Germinal center (tissue), 1 donor: Measurements from ENCODE around the gene PRR18.

Experiments
- DNase-seq: peaks from one replicate; pipeline ENCODE4 v3.0.0; 2012; ENCODE audit warnings: mixed read lengths, low spot score

PRR18 gene

DNA sequence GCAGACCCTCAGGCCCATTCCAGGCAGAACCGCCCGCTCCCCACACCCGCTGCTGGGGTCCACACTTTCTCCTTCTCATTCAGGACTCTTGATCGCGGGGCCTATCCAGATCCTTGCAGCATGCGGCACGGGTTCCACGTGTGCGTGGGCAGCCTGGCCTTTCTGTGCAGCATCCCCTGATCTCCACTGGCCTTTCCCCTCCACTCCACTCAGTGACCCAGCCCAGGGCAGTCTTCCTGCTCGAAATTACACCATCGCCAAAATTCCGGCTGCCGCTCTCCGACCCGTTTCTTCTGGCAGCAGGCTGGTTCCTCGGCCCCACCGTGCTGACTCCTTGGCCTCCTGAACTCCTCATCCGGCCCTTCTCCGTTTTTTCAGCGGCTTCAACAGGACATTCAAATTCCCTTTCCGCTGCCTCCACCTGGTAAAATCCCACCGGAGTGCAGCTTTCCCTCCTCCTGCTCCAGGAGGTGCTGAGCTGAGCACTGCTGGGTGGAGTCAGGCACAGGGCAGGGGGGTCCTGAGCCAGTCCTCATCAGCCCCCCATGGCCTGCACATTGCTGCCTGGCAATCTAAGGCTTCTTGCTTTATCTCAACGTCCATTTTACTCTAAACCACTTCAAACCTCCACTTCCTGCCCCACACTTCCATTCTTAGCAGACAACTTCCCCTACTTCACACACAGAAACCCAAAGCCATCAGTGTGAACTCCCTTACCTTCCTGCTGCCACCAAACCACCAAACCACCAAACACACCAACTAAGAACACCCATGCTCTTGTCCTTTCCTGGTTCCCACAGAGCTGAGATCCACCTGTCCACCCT lies 25.2 kb upstream of the PRR18 start:
- peak; percentile 40 for DNase-seq

- no peak for DNase-seq
These were observed 23.6 kb upstream of the PRR18 start for GRCh38 chr6:166331503-166332415.

DNA sequence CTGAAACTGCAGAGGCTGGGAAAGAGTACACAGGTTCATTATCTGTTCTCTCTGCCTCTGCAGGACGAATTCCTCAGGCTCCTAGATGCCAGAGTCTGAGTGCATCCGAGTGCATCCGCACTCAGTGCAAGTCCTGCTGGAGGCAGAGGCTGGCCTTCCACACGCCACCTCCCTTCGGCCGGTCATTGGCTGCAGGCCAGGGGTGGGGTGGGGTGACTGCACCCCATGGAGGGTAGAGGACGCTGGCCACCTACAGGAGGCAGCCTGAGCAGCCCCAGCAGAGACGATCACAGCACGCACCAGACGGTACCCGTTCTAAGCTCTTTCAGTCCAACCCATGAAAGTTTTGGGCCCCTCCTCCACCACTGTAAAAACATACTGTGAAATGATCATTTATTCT lies 22.4 kb upstream of the PRR18 start:
- DNase-seq: no peak

DNA sequence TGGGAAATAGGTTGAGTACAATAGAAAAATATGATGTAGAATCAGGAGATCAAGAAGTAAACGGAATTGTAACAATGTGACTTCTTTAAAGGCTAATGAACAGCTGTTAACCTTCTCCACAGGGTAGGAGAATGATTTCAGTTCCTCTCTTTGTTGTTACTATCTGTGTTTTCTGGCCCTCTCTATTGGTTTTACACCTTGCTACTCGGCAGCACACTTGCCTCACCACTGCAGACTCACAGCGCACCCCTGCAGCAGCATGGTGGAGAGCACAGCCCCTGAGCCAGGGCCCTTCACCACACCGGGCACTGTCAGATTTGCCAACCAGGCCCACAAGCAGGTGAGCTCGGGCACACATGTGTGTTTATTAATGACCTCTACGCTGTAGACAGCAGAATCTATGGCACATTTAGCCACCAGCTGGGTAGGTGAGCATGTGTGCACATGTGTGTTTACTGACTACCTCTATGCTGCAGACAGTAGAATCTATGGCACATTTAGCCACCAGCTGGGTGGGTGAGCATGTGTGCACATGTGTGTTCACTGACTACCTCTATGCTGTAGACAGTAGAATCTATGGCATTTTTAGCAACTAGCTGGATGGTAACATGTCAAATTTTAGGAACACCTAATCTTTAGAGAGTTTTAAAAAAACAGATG lies 17.3 kb upstream of the PRR18 start:
- DNase-seq: no peak

GRCh38 chr6:166323395-166323794 lies 15.2 kb upstream of the PRR18 start:
- no peak for DNase-seq

DNA sequence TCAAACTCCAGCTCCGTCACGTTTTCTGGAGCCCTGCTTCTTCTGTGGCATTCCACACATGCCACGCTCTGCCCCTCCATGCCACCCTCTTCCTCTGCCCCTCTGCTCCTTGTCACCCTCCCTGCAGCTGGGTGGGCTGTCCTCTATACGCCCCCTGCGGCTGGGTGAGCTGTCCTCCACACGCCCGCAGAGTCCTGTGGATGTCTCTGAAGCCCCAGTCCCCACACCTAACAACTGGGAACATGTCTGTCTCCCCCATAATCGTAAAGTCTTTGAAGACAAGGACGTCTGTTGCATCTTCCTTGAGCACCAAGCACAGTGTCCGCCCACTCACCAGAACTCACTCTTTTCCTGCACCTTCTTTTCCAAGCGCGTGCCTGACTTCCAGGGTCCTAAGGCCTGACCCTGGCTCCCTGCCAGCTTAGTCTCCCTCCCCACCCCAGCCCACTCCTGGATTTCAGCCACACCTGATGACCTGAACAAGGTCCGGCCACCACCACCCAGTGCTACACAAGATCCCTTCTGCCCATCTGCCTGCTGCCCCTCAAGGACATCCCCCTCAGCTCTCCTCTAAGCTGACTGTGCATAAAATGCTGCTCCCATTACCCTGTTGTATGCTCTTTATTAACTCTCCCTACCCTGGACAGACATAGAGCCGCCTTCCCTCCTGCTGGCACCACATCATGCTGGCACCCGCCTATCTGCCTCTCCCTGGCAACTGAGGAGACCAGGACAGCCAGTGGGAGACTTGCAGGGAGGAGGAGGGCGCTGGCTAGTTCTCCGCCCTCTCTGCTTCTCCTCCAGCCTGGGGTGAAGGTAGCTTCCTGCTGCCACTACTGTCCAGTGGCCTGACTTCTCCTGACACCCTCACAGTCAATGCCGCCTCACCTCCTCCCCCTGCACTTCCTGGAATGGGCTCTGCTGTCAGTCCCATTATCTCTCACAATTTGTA lies 10.7 kb upstream of the PRR18 start:
- no peak for DNase-seq

- no peak for DNase-seq
These were observed 10.0 kb upstream of the PRR18 start for GRCh38 chr6:166318227-166318626.

GRCh38 chr6:166317261-166318212 lies 9.3 kb upstream of the PRR18 start:
- no peak for DNase-seq

GRCh38 chr6:166315436-166315835 lies 7.2 kb upstream of the PRR18 start:
- DNase-seq: no peak

DNA sequence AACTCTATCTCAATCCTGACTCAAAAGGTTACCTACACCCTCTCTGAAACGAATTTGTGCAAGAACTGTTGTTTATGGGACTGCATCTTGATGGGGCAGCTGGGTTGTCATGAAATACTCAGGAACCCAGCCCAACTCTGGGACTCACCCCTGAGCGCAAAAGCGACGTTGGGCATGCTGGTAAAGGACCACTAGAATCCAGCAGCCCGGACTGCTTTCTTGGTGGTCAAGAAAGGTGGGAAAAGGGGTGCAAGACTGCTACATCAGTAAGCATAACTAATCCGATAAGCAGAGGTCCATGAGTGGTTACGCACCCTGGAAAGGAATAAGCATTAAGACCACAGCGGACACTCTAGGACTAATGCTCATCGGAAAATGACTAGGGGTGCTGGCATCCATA lies 6.3 kb upstream of the PRR18 start:
- no peak for DNase-seq

- DNase-seq: peak; percentile 76
These were observed 5.3 kb upstream of the PRR18 start for GRCh38 chr6:166313255-166314070.

- no peak for DNase-seq
These were observed 4.6 kb upstream of the PRR18 start for GRCh38 chr6:166312832-166313231.

GRCh38 chr6:166310634-166311033 lies 2.4 kb upstream of the PRR18 start:
- DNase-seq: no peak

- no peak for DNase-seq
These were observed 1.8 kb upstream of the PRR18 start for GRCh38 chr6:166309977-166310376.

GRCh38 chr6:166308769-166309589 lies 787 bp upstream of the PRR18 start:
- DNase-seq: no peak

GRCh38 chr6:166307082-166308032 lies 835 bp downstream of the PRR18 start:
- DNase-seq: peak; percentile 13

GRCh38 chr6:166306378-166307081 lies 1.7 kb downstream of the PRR18 start:
- no peak for DNase-seq
